Measurements from ENCODE around the gene S100A10.

S100A10 gene

GRCh38 chr1:151964510-151964909 is 29.1 kb downstream of the S100A10 start:
- DNase-seq (ENCODE audit: low spot score), result no peak

GRCh38 chr1:151963288-151963687 is 30.4 kb downstream of the S100A10 start:
- DNase-seq (ENCODE audit: low spot score), result no peak

- no peak for DNase-seq (ENCODE audit: low spot score)
These were observed 31.8 kb downstream of the S100A10 start for GRCh38 chr1:151961833-151962232.

GRCh38 chr1:151960780-151961513 is 32.7 kb downstream of the S100A10 start:
- no peak for DNase-seq (ENCODE audit: low spot score)

GRCh38 chr1:151958959-151959358 is 34.7 kb downstream of the S100A10 start:
- DNase-seq (ENCODE audit: low spot score), result no peak

- DNase-seq (ENCODE audit: low spot score), result no peak
These were observed 36.6 kb downstream of the S100A10 start for GRCh38 chr1:151956957-151957497.

GRCh38 chr1:151953409-151954094 is 40.1 kb downstream of the S100A10 start:
- no peak for DNase-seq (ENCODE audit: low spot score)

- no peak for DNase-seq (ENCODE audit: low spot score)
These were observed 40.8 kb downstream of the S100A10 start for GRCh38 chr1:151952811-151953210.

- DNase-seq (ENCODE audit: low spot score), result no peak
These were observed 44.1 kb downstream of the S100A10 start for GRCh38 chr1:151949371-151950193.

- DNase-seq (ENCODE audit: low spot score), result no peak
These were observed 45.2 kb downstream of the S100A10 start for GRCh38 chr1:151948506-151948905.

- DNase-seq (ENCODE audit: low spot score), result no peak
These were observed 46.5 kb downstream of the S100A10 start for GRCh38 chr1:151947140-151947539.

- DNase-seq (ENCODE audit: low spot score), result peak; percentile 98
These were observed 47.6 kb downstream of the S100A10 start for GRCh38 chr1:151945725-151946722.

GRCh38 chr1:151944857-151945575 is 48.6 kb downstream of the S100A10 start:
- DNase-seq (ENCODE audit: low spot score), result peak; percentile 24

GRCh38 chr1:151944126-151944856 is 49.4 kb downstream of the S100A10 start:
- peak; percentile 35 for DNase-seq (ENCODE audit: low spot score)

- no peak for DNase-seq (ENCODE audit: low spot score)
These were observed 50.1 kb downstream of the S100A10 start for GRCh38 chr1:151943591-151943990.

GRCh38 chr1:151942882-151943281 is 50.8 kb downstream of the S100A10 start:
- no peak for DNase-seq (ENCODE audit: low spot score)

- DNase-seq (ENCODE audit: low spot score), result no peak
These were observed 53.1 kb downstream of the S100A10 start for GRCh38 chr1:151940541-151940940.

GRCh38 chr1:151939779-151940178 is 53.9 kb downstream of the S100A10 start:
- no peak for DNase-seq (ENCODE audit: low spot score)

- no peak for DNase-seq (ENCODE audit: low spot score)
These were observed 54.5 kb downstream of the S100A10 start for GRCh38 chr1:151939141-151939540.

GRCh38 chr1:151936653-151937052 is 57.0 kb downstream of the S100A10 start:
- DNase-seq (ENCODE audit: low spot score), result no peak

Data from CD4-positive, alpha-beta T cell treated with Interleukin-2 at 100 ng/mL for 4 hours (primary cell).